ENCODE measurements around the gene INPP5A. TPM values are rescaled to one million over a fixed set of nuclear protein-coding genes. Genes with fewer than 3 reads are reported as not detected.

The INPP5A gene
- total RNA-seq, 4 donors from 2014 or later = 31.2 to 51.8 (median 41.5) TPM

GRCh38 chr10:132698211-132698751 lies 160.7 kb downstream of the INPP5A start:
- peak in 1 of 2 donors; percentile 62 for DNase-seq (ENCODE audit: low spot score in 2 of 2)
- no peak overlapping the region for H3K4me3 ChIP-seq (ENCODE audit: low read depth, poor library complexity, severe bottlenecking)
- intact Hi-C loops (cut with DNase I; ENCODE audit: low total_unique reads) = no loop called here
- no peak for TF ChIP-seq CTCF (IDR thresholded peaks at IDR 0.05)
- no peak for TF ChIP-seq POLR2A (IDR thresholded peaks at IDR 0.05)
- 93 to 94% methylated on average over 24 of the region's 24 CpGs for whole genome bisulfite sequencing, 2 donors

DNA sequence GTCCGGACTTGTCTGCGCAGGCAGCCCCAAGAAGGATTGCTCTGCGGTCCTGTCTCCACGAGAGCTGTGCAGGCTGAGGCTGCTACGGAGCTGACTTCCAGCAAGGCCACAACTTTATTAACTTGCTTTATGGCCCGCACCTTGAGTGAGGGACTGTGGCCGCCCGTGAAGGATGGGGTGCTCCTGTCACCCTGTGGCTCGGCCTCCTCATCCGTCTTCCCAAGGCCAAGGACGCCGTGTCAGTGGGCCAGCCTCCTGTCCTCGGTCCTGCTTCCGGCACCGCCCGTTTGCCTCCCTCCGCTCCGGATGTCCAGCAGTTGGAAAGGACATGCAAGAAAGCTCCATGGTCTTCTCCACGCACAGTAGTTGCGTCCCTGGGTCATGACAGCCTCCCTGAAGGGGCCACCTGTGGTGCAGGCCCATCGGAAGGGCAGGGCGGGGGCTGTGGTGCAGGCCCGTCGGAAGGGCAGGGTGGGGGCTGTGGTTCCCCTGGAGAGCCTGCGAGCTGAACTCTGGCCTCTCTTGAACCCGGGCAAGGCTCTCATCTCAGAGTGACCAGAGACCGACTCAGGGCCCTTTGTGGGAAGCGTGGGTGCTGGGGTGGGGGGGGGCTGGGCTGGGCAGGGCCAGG lies 161.3 kb downstream of the INPP5A start:
- peak in 1 of 2 donors; percentile 80 for DNase-seq (ENCODE audit: low spot score in 2 of 2)
- intact Hi-C loops (cut with DNase I; ENCODE audit: low total_unique reads) = no loop called here
- TF ChIP-seq POLR2A (IDR thresholded peaks at IDR 0.05) = no peak
- no peak for TF ChIP-seq CTCF (IDR thresholded peaks at IDR 0.05)
- 93 to 94% methylated on average over 26 to 27 of the region's 28 CpGs for WGBS, 2 donors
- no peak overlapping the region for H3K4me3 ChIP-seq (ENCODE audit: low read depth, poor library complexity, severe bottlenecking)

GRCh38 chr10:132699411-132700155 lies 162.0 kb downstream of the INPP5A start:
- no peak overlapping the region for H3K4me3 ChIP-seq (ENCODE audit: low read depth, poor library complexity, severe bottlenecking)
- peak in 1 of 2 donors; percentile 78 for DNase-seq (ENCODE audit: low spot score in 2 of 2)
- WGBS, 2 donors = 97% methylated on average over 10 to 18 of the region's 18 CpGs
- intact Hi-C loops (cut with DNase I; ENCODE audit: low total_unique reads) = no loop called here
- TF ChIP-seq CTCF (IDR thresholded peaks at IDR 0.05) (no peak), POLR2A (IDR thresholded peaks at IDR 0.05) (no peak)

DNA sequence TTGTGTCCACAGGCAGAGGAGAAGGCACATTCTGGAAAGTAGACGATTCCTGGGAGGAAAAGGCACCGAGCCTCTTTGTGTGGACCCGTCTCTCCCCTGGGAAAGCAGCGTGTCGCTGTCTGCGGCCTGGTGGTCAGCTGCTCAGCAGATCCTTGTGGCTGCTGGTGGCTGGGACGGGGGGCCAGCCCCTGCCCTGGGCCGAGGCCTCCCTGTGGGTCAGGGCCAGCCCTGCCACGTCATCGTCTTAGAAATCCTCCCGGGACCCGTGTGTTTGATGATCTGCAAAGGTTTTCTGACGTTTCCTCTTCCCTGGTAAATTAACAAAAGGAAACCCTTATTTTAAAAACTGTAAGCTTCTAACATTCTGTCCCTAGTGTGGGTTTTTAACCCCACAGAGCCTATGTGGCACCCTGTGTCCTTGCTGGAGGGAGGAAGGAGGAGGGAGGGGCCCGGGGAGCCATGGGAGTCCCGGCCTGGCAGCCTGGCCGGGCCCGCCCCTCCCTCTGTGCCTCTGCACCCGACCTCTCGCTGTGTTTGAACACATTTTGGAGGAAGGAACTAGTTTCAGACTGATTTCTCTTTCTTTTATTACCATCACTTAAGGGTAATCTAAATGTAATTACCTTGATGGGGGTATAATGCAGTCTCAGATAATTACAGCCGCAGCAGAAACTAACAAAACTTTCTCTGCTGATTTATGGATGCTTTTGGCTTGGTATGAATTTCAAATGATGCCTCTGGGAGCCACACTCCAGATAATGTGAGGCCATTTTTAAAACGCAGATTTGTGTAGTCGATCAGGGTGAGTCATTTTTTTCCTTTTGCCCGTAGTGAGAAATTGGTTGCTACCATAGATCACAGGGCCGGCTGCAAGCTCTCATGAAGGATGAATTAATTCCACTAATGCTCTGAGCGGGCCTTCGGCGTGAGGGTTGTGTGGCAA lies 162.8 kb downstream of the INPP5A start:
- intact Hi-C loops (cut with DNase I; ENCODE audit: low total_unique reads) = no loop called here
- peak in 1 of 2 donors; percentile 78 for DNase-seq (ENCODE audit: low spot score in 2 of 2)
- no peak overlapping the region for H3K4me3 ChIP-seq (ENCODE audit: low read depth, poor library complexity, severe bottlenecking)
- TF ChIP-seq POLR2A (IDR thresholded peaks at IDR 0.05) = no peak
- TF ChIP-seq CTCF (IDR thresholded peaks at IDR 0.05) = no peak
- WGBS, 2 donors = 76% methylated on average over 27 of the region's 27 CpGs

DNA sequence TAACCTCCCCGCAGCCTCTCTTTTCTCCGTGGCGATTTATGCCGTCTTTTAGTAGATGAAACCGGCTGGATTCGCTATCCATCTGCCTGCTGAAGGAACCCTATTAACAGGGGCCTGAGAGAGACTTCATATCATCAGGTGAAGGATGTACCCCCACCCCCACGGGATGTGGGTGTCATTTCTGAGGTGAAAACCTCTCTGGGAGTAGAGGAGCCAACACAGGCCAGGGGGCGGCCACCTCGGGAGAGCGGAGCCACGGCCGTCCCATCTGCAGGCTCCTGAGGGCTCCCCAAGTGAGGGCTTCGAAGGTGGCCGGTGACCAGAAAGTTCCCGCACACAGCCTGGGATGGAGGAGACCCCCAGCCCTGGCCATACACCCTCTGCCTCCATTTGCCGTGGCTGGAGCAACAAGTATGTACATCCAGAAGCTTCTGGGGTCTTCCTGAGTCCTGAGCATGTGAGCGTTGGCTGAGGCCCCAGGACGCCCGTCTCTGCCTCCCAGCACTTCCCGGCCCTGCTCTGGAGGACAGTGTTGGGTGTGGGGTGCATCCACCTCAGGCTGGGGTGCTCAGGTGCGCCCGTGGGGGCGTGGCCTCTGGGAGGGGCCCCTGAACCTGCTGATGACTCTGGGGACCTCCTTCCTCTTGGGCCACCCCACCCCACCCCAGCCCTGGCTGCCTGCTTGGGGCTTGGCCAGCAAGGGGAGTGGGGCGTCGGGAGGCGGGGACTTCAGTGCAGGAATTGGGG lies 163.7 kb downstream of the INPP5A start:
- peak in 1 of 2 donors; percentile 70 for DNase-seq (ENCODE audit: low spot score in 2 of 2)
- WGBS, 2 donors = 91 to 92% methylated on average over 20 to 25 of the region's 26 CpGs
- no peak overlapping the region for H3K4me3 ChIP-seq (ENCODE audit: low read depth, poor library complexity, severe bottlenecking)
- TF ChIP-seq POLR2A (IDR thresholded peaks at IDR 0.05) (no peak), CTCF (IDR thresholded peaks at IDR 0.05) (no peak)
- intact Hi-C loops (cut with DNase I; ENCODE audit: low total_unique reads) = no loop called here

Data from lower leg skin (tissue), 4 donors.